Stomach (tissue), 9 donors: ENCODE measurements around the gene TMEM191C. TPM values are rescaled to one million over a fixed set of nuclear protein-coding genes. Genes with fewer than 3 reads are reported as not detected.
A peak's percentile ranks its signal among the peaks of the same experiment; 100 is the strongest.
"Not testable (repeated sequence)": the region's sequence is repeated elsewhere in the genome, so short reads cannot be mapped to it uniquely, and the experiment has no call there.

Experiments
- DNase-seq, 2 donors: peaks; one replicate each; pipeline versions ENCODE4 v3.0.0 to v3.0.0-alpha.2; 2013 to 2019
- H3K27ac ChIP-seq, 5 donors: fragments of 200-600 bp in 4 of 5; sonication (generic) in 4 of 5; one replicate each; pipeline ENCODE4 v1.5.1; 2013 to 2019; ENCODE audit warnings: mild to moderate bottlenecking in 1 of 5, moderate library complexity in 1 of 5
- H3K27me3 ChIP-seq, 3 donors: fragments of 200-600 bp; sonication (generic); one replicate each; pipeline ENCODE4 v1.5.1; 2017 to 2019; ENCODE audit warnings: mixed run types in 1 of 3
- H3K36me3 ChIP-seq, 4 donors: fragments of 200-600 bp; sonication (generic); 1 replicate in 3 of 4; 2 replicates in 1 of 4; pipeline ENCODE4 v1.5.1; 2016 to 2019
- H3K4me1 ChIP-seq, 4 donors: fragments of 200-600 bp; sonication (generic); one replicate each; pipeline ENCODE4 v1.5.1; 2016 to 2019
- H3K4me3 ChIP-seq, 4 donors: fragments of 200-600 bp; sonication (generic) in 3 of 4; one replicate each; pipeline ENCODE4 v1.5.1; 2016 to 2019; ENCODE audit warnings: mild to moderate bottlenecking in 1 of 4
- H3K9me3 ChIP-seq, 4 donors: fragments of 200-600 bp; sonication (generic); one replicate each; pipeline ENCODE4 v1.5.1; 2016 to 2019
- WGBS, 5 donors: extraction: QIAGEN DNeasy Blood & Tissue Kit in 3 of 5; methylation state at CpG; one replicate each; pipeline versions ENCODE4 v1.1.5 to v1.1.7; 2013 to 2018; 5-methylcytosine and 5-hydroxymethylcytosine counted together
- intact Hi-C: fragments of 100-400 bp; cut with DNase I; formaldehyde crosslinking; loops from one replicate; pipeline ENCODE4 v1.15.1; 2023; ENCODE audit warnings: low total_unique reads
- polyA plus RNA-seq, 3 donors: library from polyadenylated mRNA; stranded (reverse); fragments of 200-250 nt; gene quantifications; one replicate each; pipeline ENCODE4 v1.2.3, GENCODE V29; 2013
- total RNA-seq, 5 donors: library from RNA; depleted of rRNA; stranded (reverse); fragments of >200 nt; gene quantifications; one replicate each; pipeline versions ENCODE4 v1.1.0 to v1.2.3, GENCODE V29; 2014 to 2016
- donor health status: healthy with polysubstance abuse.
- donor health status: Bipolar disorder and iron deficiency.
- donor health status: healthy.

TMEM191C gene
- total and polyA plus RNA-seq, 8 donors = 0.73 to 69.2 (median 3.2) TPM; not detected in 2

GRCh38 chr22:21516522-21516921 is 49.3 kb downstream of the TMEM191C start:
- H3K4me1 ChIP-seq, intact Hi-C loops, H3K9me3 ChIP-seq, DNase-seq, H3K27ac ChIP-seq, H3K36me3 ChIP-seq, H3K27me3 ChIP-seq: not testable (repeated sequence)
- WGBS, 5 donors = no CpG with 5 or more reads among the region's 22 CpGs
- H3K4me3 ChIP-seq = peak overlapping the region in 1 of 4 donors; percentile 20

GRCh38 chr22:21516970-21517764 is 50.0 kb downstream of the TMEM191C start:
- H3K27ac ChIP-seq, H3K9me3 ChIP-seq, H3K27me3 ChIP-seq, H3K4me1 ChIP-seq, H3K36me3 ChIP-seq, intact Hi-C loops, DNase-seq: not testable (repeated sequence)
- no CpG with 5 or more reads among the region's 115 CpGs for WGBS, 5 donors
- peak overlapping the region in 1 of 4 donors; percentile 20 for H3K4me3 ChIP-seq

Other genes starting within 250 kb of the TMEM191C start
- gene RIMBP3B, start 83.6 kb upstream of the TMEM191C start, total RNA-seq = not detected
- under 1 TPM in 1 of 3 donors, not detected in 2; 0.03 TPM for gene RIMBP3B, start 83.6 kb upstream of the TMEM191C start, polyA plus RNA-seq
- 1 to 10 TPM in 4 of 5 donors, under 1 TPM in 1; 0.45 to 7.4 (median 7.0) TPM for gene HIC2, start 50.0 kb upstream of the TMEM191C start, total RNA-seq
- gene HIC2, start 50.0 kb upstream of the TMEM191C start, polyA plus RNA-seq = 1 to 10 TPM in 2 of 3 donors, under 1 TPM in 1; 0.78 to 1.5 (median 1.2) TPM
- gene RIMBP3C, start 84.1 kb downstream of the TMEM191C start, total RNA-seq = under 1 TPM in 2 of 5 donors, not detected in 3; under 0.01 to 0.18 TPM
- not detected for gene RIMBP3C, start 84.1 kb downstream of the TMEM191C start, polyA plus RNA-seq
- 10 to 100 TPM; 23.1 to 94.2 (median 42.0) TPM for gene UBE2L3, start 100.3 kb downstream of the TMEM191C start, total RNA-seq
- gene UBE2L3, start 100.3 kb downstream of the TMEM191C start, polyA plus RNA-seq = 10 to 100 TPM; 46.1 to 58.0 (median 55.2) TPM
- gene YDJC, start 162.6 kb downstream of the TMEM191C start, total RNA-seq = 10 to 100 TPM in 4 of 5 donors, 1 to 10 TPM in 1; 8.1 to 75.3 (median 41.1) TPM
- 10 to 100 TPM; 23.8 to 42.4 (median 35.1) TPM for gene YDJC, start 162.6 kb downstream of the TMEM191C start, polyA plus RNA-seq
- not detected for gene CCDC116, start 165.4 kb downstream of the TMEM191C start, total RNA-seq
- under 1 TPM in 2 of 3 donors, not detected in 1; 0.25 to 0.48 TPM for gene CCDC116, start 165.4 kb downstream of the TMEM191C start, polyA plus RNA-seq
- 100 to 1,000 TPM in 1 of 5 donors, 10 to 100 TPM in 2, 1 to 10 TPM in 1, not detected in 1; 4.0 to 101 (median 24.2) TPM for gene SDF2L1, start 174.9 kb downstream of the TMEM191C start, total RNA-seq
- 10 to 100 TPM; 36.4 to 42.7 (median 39.0) TPM for gene SDF2L1, start 174.9 kb downstream of the TMEM191C start, polyA plus RNA-seq
- gene PPIL2, start 198.6 kb downstream of the TMEM191C start, total RNA-seq = 10 to 100 TPM; 35.0 to 77.9 (median 51.1) TPM
- gene PPIL2, start 198.6 kb downstream of the TMEM191C start, polyA plus RNA-seq = 10 to 100 TPM; 20.6 to 36.0 (median 22.3) TPM